Psoas muscle (tissue), 8 donors: Measurements from ENCODE around the gene PPP2R2C. TPM values are rescaled to one million over a fixed set of nuclear protein-coding genes. Genes with fewer than 3 reads are reported as not detected.

ENCODE experiments used
- ATAC-seq, 4 donors: fragments of 200-7000 bp; cut with Tn5 transposase; one replicate each; pipeline ENCODE4 v1.9.1; 2020; ENCODE audit warnings: moderate library complexity in 3 of 4, mild to moderate bottlenecking in 2 of 4
- DNase-seq, 2 donors: peaks; one replicate each; pipeline ENCODE4 v3.0.0-alpha.2; 2020
- H3K27ac ChIP-seq: fragments of 200-600 bp; one replicate; pipeline ENCODE4 v1.8.0; 2022
- H3K27me3 ChIP-seq, 3 donors: fragments of 200-600 bp in 1 of 3; one replicate each; pipeline versions ENCODE4 v1.6.1 to v1.8.0; 2013 to 2022; ENCODE audit warnings: low read length in 2 of 3, mild to moderate bottlenecking in 2 of 3, moderate library complexity in 1 of 3; ENCODE audit not compliant: insufficient read depth in 3 of 3
- H3K36me3 ChIP-seq, 2 donors: fragments of 200-600 bp in 1 of 2; one replicate each; pipeline versions ENCODE4 v1.6.1 to v1.8.0; 2013 to 2022; ENCODE audit warnings: low read depth in 1 of 2, mild to moderate bottlenecking in 1 of 2, moderate library complexity in 1 of 2; ENCODE audit not compliant: insufficient read depth in 1 of 2
- H3K4me1 ChIP-seq: fragments of 200-600 bp; one replicate; pipeline ENCODE4 v1.8.0; 2022
- H3K4me3 ChIP-seq: fragments of 200-600 bp; one replicate; pipeline ENCODE4 v1.8.0; 2022; ENCODE audit warnings: mild to moderate bottlenecking
- H3K9me3 ChIP-seq: fragments of 200-600 bp; one replicate; pipeline ENCODE4 v1.8.0; 2022
- CTCF ChIP-seq: fragments of 200-600 bp; IDR thresholded peaks from one replicate; pipeline ENCODE4 v1.8.0; 2022; ENCODE audit warnings: antibody characterized with exemption
- WGBS, 3 donors: extraction: QIAGEN DNeasy Blood & Tissue Kit; methylation state at CpG; one replicate each; pipeline versions ENCODE4 v1.1.6 to v1.1.7; 2013; 5-methylcytosine and 5-hydroxymethylcytosine counted together
- intact Hi-C, 2 donors: fragments of 100-400 bp; cut with DNase I; formaldehyde crosslinking; loops; one replicate each; pipeline versions ENCODE4 v1.11.0 to v1.14.2; 2022
- polyA plus RNA-seq, 3 donors: library from polyadenylated mRNA; stranded (reverse); fragments of 200-250 nt; gene quantifications; one replicate each; pipeline ENCODE4 v1.2.3, GENCODE V29; 2013
- total RNA-seq, 4 donors: library from RNA; stranded (reverse); fragmentation: NEBNext Ultra II Directional in 2 of 4; extraction: Animal tissue kit (Norgen Biotek cat#: 25700) in 2 of 4; gene quantifications; one replicate each; pipeline versions ENCODE4 v1.2.1 to v1.2.4, GENCODE V29; 2021 to 2023
- donor health status: healthy with polysubstance abuse.
- donor health status: DM: no; HTN: no; CAD: no; lungs with moderate emphysema.
- donor health status: Bipolar disorder and iron deficiency.
- donor health status: healthy.
- donor health status: DM: yes; HTN: yes; CAD: no.
- donor health status: DM: no; HTN: no; CAD: no.
- donor health status: DM: no; HTN: no; CAD: no.
- donor health status: DM: yes; HTN: yes; CAD: no.

Gene PPP2R2C
- total and polyA plus RNA-seq, 7 donors, result 0.08 to 3.2 (median 1.2) TPM

- WGBS, 3 donors, result 60 to 65% (median 63%) methylated on average over 7 of the region's 7 CpGs
- Histone ChIP-seq H3K9me3 (no peaks in the 10 kb centered on the region), H3K27ac (no peak overlapping the region), H3K27me3 (peaks cover 0 to 28% (median 9%) of the 10 kb centered on the region in 3 donors), H3K4me3 (no peak overlapping the region), H3K36me3 (no peaks in the 10 kb centered on the region), H3K4me1 (no peaks in the 10 kb centered on the region)
- DNase-seq (peak in 1 of 2 donors; percentile 15), ATAC-seq (no peak)
- no peak for TF ChIP-seq CTCF
- intact Hi-C loops, result loop anchor here in 1 of 2 donors (10.0 kb wide), 1 partner anchor 214 kb away; no protein-coding TSS in a partner anchor
Measured at GRCh38 chr4:6330384-6330767, 142.0 kb downstream of the PPP2R2C start.

- DNase-seq, result peak in 1 of 2 donors; percentile 39
- H3K4me1 ChIP-seq, result no peaks in the 10 kb centered on the region
- intact Hi-C loops, result loop anchor here in 1 of 2 donors (5.0 to 10.0 kb wide), 2 partner anchors 215 to 332 kb away; no protein-coding TSS in a partner anchor
- no peaks in the 10 kb centered on the region for H3K9me3 ChIP-seq
- no peaks in the 10 kb centered on the region for H3K36me3 ChIP-seq
- whole genome bisulfite sequencing, 3 donors, result 72 to 77% (median 76%) methylated on average over 28 of the region's 28 CpGs
- no peak for ATAC-seq
- no peak for TF ChIP-seq CTCF
- H3K27ac ChIP-seq, result no peak overlapping the region
- peaks cover 0 to 28% (median 9%) of the 10 kb centered on the region in 3 donors for H3K27me3 ChIP-seq
- no peak overlapping the region for H3K4me3 ChIP-seq
Measured at GRCh38 chr4:6329478-6330383, 142.7 kb downstream of the PPP2R2C start.

GRCh38 chr4:6328526-6328925 lies 143.9 kb downstream of the PPP2R2C start:
- DNase-seq (peak in 1 of 2 donors; percentile 19), ATAC-seq (no peak)
- 70 to 75% (median 73%) methylated on average over 7 to 8 of the region's 8 CpGs for WGBS, 3 donors
- no peak overlapping the region for H3K27ac ChIP-seq
- H3K9me3 ChIP-seq, result no peaks in the 10 kb centered on the region
- TF ChIP-seq CTCF, result no peak
- H3K36me3 ChIP-seq, result no peaks in the 10 kb centered on the region
- peaks cover 0 to 30% (median 8%) of the 10 kb centered on the region in 3 donors for H3K27me3 ChIP-seq
- H3K4me3 ChIP-seq, result no peak overlapping the region
- H3K4me1 ChIP-seq, result no peaks in the 10 kb centered on the region
- intact Hi-C loops, result loop anchor here in 1 of 2 donors (5.0 kb wide), 1 partner anchor 331 kb away; no protein-coding TSS in a partner anchor

- WGBS, 3 donors, result 8 to 11% (median 11%) methylated on average over 21 of the region's 21 CpGs
- peak; percentile 79 to 89 (median 86) for ATAC-seq
- Histone ChIP-seq H3K4me3 (no peak overlapping the region), H3K9me3 (no peaks in the 10 kb centered on the region), H3K27me3 (peaks cover 0 to 30% (median 6%) of the 10 kb centered on the region in 3 donors), H3K27ac (no peak overlapping the region), H3K4me1 (no peaks in the 10 kb centered on the region), H3K36me3 (no peaks in the 10 kb centered on the region)
- intact Hi-C loops, result loop anchor here (1.0 to 5.0 kb wide), 3 partner anchors 76 to 330 kb away; no protein-coding TSS in a partner anchor
- peak; percentile 76 to 85 for DNase-seq
- TF ChIP-seq CTCF, result peak; percentile 93
Measured at GRCh38 chr4:6327220-6327917, 145.0 kb downstream of the PPP2R2C start.
